Vagina (tissue), 2 donors: ENCODE data around the gene CCDC92B. TPM values are rescaled to one million over a fixed set of nuclear protein-coding genes. Genes with fewer than 3 reads are reported as not detected.

Experiments used
- DNase-seq, 2 donors: peaks; one replicate each; pipeline ENCODE4 v3.0.0-alpha.2; 2017; ENCODE audit errors: extremely low spot score in 2 of 2
- H3K27ac ChIP-seq: fragments of 200-600 bp; sonication (generic); one replicate; pipeline ENCODE4 v1.5.1; 2019
- H3K27me3 ChIP-seq: fragments of 200-600 bp; sonication (generic); one replicate; pipeline ENCODE4 v1.5.1; 2019
- H3K36me3 ChIP-seq, 2 donors: fragments of 200-600 bp; sonication (generic); one replicate each; pipeline ENCODE4 v1.5.1; 2017 to 2019
- H3K4me1 ChIP-seq: fragments of 200-600 bp; sonication (generic); one replicate; pipeline ENCODE4 v1.5.1; 2019
- H3K4me3 ChIP-seq, 2 donors: fragments of 200-600 bp; sonication (generic); 1 replicate in 1 of 2; 2 replicates in 1 of 2; pipeline ENCODE4 v1.5.1; 2016 to 2019
- H3K9me3 ChIP-seq: fragments of 200-600 bp; sonication (generic); one replicate; pipeline ENCODE4 v1.5.1; 2019
- POLR2A ChIP-seq, 2 donors: fragments of 450-650 bp; IDR thresholded peaks; one replicate each; pipeline ENCODE4 v1.6.1; 2017; ENCODE audit warnings: antibody characterized with exemption in 2 of 2, mild to moderate bottlenecking in 2 of 2, moderate library complexity in 2 of 2
- POLR2AphosphoS5 ChIP-seq, 2 donors: sonication (generic); formaldehyde crosslinking; IDR thresholded peaks; one replicate each; pipeline ENCODE4 v1.9.0; 2017; ENCODE audit warnings: antibody characterized with exemption in 2 of 2, mild to moderate bottlenecking in 2 of 2, low read depth in 1 of 2; ENCODE audit not compliant: insufficient read depth in 1 of 2
- intact Hi-C: fragments of 100-400 bp; cut with DNase I; formaldehyde crosslinking; loops from one replicate; pipeline ENCODE4 v1.15.1; 2023
- total RNA-seq: library from RNA; depleted of rRNA; stranded (reverse); fragments of >200 nt; gene quantifications from one replicate; pipeline ENCODE4 v1.2.3, GENCODE V29; 2016
- TF ChIP-seq, protein P1 (sequence below), 3 experiments: fragments of 450-650 bp in 2 of 3; fragments of 200-600 bp in 1 of 3; sonication (generic) in 1 of 3; IDR thresholded peaks; one replicate each; pipeline ENCODE4 v1.5.1; 2017 to 2019; ENCODE audit warnings: antibody characterized with exemption in 3 of 3, mild to moderate bottlenecking in 2 of 3, moderate library complexity in 2 of 3

The CCDC92B gene
- total RNA-seq, 1 donor from 2014 or later, result 0.25 TPM

- peaks cover 0 to 34% of the 10 kb centered on the region in 2 donors for H3K36me3 ChIP-seq
- H3K27ac ChIP-seq, result no peak overlapping the region
- TF ChIP-seq POLR2AphosphoS5 (IDR thresholded peaks at IDR 0.05; ENCODE audit: insufficient read depth in 1 of 2, low read depth in 1 of 2), result no peak
- peaks cover 20% of the 10 kb centered on the region for H3K4me1 ChIP-seq
- H3K4me3 ChIP-seq, result no peak overlapping the region
- DNase-seq, result peak in 1 of 2 donors; percentile 82
- intact Hi-C loops, result loop anchor here (10.0 kb wide), 1 partner anchor 91 kb away; the partner anchor contains the start of gene PAFAH1B1
- H3K9me3 ChIP-seq, result no peaks in the 10 kb centered on the region
- H3K27me3 ChIP-seq, result no peaks in the 10 kb centered on the region
Observed at GRCh38 chr17:2685696-2686095, 63.8 kb downstream of the CCDC92B start.

DNA sequence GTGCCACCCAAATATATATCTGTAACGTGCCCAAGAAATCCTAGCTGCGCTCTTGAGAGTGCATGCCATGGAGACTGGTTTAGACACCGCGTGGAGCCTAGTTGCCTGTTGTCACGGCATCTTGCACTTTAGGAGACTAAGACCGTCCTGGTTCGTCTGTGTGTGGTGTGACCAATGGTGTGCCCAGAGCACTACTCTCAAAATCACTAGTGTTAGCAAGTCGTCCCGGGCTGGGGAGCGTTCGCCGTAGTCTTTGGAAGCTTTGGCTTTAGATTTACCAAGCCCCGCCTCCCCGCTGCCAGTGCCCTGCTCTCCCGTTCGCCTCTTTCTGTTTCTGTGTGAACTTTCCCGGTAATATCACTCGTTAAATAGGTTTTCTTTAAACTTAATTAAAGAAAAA, 64.9 kb downstream of the CCDC92B start:
- Histone ChIP-seq H3K36me3 (peaks cover 0 to 42% of the 10 kb centered on the region in 2 donors), H3K4me3 (no peak overlapping the region), H3K27me3 (no peaks in the 10 kb centered on the region), H3K4me1 (peaks cover 17% of the 10 kb centered on the region), H3K27ac (no peak overlapping the region), H3K9me3 (no peaks in the 10 kb centered on the region)
- peak in 1 of 2 donors; percentile 67 for DNase-seq
- no peak for TF ChIP-seq POLR2A (IDR thresholded peaks at IDR 0.05)
- TF ChIP-seq POLR2AphosphoS5 (IDR thresholded peaks at IDR 0.05; ENCODE audit: insufficient read depth in 1 of 2, low read depth in 1 of 2), result no peak
- TF ChIP-seq, protein P1, sequence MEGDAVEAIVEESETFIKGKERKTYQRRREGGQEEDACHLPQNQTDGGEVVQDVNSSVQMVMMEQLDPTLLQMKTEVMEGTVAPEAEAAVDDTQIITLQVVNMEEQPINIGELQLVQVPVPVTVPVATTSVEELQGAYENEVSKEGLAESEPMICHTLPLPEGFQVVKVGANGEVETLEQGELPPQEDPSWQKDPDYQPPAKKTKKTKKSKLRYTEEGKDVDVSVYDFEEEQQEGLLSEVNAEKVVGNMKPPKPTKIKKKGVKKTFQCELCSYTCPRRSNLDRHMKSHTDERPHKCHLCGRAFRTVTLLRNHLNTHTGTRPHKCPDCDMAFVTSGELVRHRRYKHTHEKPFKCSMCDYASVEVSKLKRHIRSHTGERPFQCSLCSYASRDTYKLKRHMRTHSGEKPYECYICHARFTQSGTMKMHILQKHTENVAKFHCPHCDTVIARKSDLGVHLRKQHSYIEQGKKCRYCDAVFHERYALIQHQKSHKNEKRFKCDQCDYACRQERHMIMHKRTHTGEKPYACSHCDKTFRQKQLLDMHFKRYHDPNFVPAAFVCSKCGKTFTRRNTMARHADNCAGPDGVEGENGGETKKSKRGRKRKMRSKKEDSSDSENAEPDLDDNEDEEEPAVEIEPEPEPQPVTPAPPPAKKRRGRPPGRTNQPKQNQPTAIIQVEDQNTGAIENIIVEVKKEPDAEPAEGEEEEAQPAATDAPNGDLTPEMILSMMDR (IDR thresholded peaks at IDR 0.05), result no peak
- intact Hi-C loops, result loop anchor here (10.0 kb wide), 1 partner anchor 90 kb away; the partner anchor contains the start of gene PAFAH1B1

GRCh38 chr17:2683912-2684311, 65.5 kb downstream of the CCDC92B start:
- TF ChIP-seq, protein P1 (IDR thresholded peaks at IDR 0.05), result no peak
- intact Hi-C loops, result loop anchor here (10.0 kb wide), 1 partner anchor 89 kb away; the partner anchor contains the start of gene PAFAH1B1
- Histone ChIP-seq H3K4me3 (no peak overlapping the region), H3K9me3 (no peaks in the 10 kb centered on the region), H3K36me3 (peaks cover 0 to 43% of the 10 kb centered on the region in 2 donors), H3K4me1 (peaks cover 14% of the 10 kb centered on the region), H3K27me3 (no peaks in the 10 kb centered on the region), H3K27ac (no peak overlapping the region)
- DNase-seq, result peak in 1 of 2 donors; percentile 69

DNA sequence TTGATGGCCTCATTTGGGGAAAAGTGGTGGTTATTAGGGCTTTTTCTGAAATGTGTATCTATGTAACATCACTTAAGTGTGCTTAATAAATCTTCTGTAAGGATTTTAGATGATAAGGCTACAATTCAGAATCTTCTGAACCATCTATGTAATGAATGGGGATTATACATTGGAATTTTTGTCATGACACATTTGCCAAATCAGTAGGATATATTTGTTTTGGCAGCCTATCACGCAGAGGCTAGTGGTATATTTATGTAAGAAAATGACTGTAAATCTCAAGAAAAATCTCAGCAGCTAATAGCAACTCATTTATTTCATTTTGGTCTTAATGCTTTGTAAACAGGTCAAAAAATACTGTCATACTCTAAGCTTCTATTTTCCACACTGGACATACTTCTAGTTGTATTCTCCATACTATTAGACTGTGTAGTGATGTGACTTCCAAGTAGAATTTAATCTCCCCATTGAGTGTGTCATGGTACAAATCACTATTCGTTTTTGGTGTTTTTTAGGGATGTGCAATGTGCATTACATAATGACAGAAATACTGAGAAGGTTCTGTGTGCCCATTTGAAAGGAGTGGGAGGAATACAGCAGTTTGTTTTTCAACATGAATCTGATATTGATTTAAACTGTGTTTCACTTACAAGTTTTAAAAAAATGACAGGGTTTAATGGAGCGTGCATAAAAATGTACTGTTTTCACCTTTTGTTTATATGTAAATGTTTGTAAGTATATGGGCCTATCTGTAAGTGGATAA, 67.1 kb downstream of the CCDC92B start:
- Histone ChIP-seq H3K27me3 (no peaks in the 10 kb centered on the region), H3K27ac (no peak overlapping the region), H3K36me3 (peaks cover 0 to 59% of the 10 kb centered on the region in 2 donors), H3K4me3 (no peak overlapping the region), H3K9me3 (no peaks in the 10 kb centered on the region), H3K4me1 (peaks cover 12% of the 10 kb centered on the region)
- no peak for DNase-seq
- intact Hi-C loops, result loop anchor here (10.0 kb wide), 1 partner anchor 88 kb away; the partner anchor contains the start of gene PAFAH1B1
- TF ChIP-seq POLR2AphosphoS5 (IDR thresholded peaks at IDR 0.05; ENCODE audit: insufficient read depth in 1 of 2, low read depth in 1 of 2), result no peak
- TF ChIP-seq, protein P1 (IDR thresholded peaks at IDR 0.05), result no peak
- no peak for TF ChIP-seq POLR2A (IDR thresholded peaks at IDR 0.05)

DNA sequence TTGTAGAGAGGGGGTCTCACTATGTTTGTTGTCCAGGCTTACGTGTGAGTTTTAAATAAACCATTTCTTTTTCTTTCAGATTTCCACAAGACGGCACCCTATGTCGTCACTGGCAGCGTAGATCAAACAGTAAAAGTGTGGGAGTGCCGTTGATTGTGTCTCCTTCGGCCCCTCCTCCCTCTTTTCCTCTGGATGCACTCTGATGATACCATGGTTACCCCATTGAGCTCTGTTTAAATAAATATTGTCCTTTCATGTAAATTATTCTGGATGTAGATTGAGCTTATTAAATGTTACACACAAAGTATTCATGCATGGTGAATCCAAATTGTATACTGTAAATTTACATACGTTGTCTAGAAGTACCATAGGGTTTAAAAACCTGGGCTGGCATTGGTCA, 67.8 kb downstream of the CCDC92B start:
- H3K27ac ChIP-seq, result no peak overlapping the region
- no peak overlapping the region for H3K4me3 ChIP-seq
- no peaks in the 10 kb centered on the region for H3K9me3 ChIP-seq
- TF ChIP-seq POLR2AphosphoS5 (IDR thresholded peaks at IDR 0.05; ENCODE audit: insufficient read depth in 1 of 2, low read depth in 1 of 2), result no peak
- TF ChIP-seq, protein P1 (IDR thresholded peaks at IDR 0.05), result no peak
- no peak for TF ChIP-seq POLR2A (IDR thresholded peaks at IDR 0.05)
- intact Hi-C loops, result loop anchor here (10.0 kb wide), 1 partner anchor 87 kb away; the partner anchor contains the start of gene PAFAH1B1
- H3K4me1 ChIP-seq, result peaks cover 5% of the 10 kb centered on the region
- H3K27me3 ChIP-seq, result no peaks in the 10 kb centered on the region
- peak in 1 of 2 donors; percentile 25 for DNase-seq
- peaks cover 0 to 62% of the 10 kb centered on the region in 2 donors for H3K36me3 ChIP-seq
